Brain pericyte (primary cell): ENCODE measurements around the gene TGM3.
"Not testable (repeated sequence)": the region's sequence is repeated elsewhere in the genome, so short reads cannot be mapped to it uniquely, and the experiment has no call there.

Experiments
- DNase-seq: peaks from one replicate; pipeline ENCODE4 v3.0.0-alpha.2; 2012; ENCODE audit warnings: low read depth, low spot score

The TGM3 gene

DNA sequence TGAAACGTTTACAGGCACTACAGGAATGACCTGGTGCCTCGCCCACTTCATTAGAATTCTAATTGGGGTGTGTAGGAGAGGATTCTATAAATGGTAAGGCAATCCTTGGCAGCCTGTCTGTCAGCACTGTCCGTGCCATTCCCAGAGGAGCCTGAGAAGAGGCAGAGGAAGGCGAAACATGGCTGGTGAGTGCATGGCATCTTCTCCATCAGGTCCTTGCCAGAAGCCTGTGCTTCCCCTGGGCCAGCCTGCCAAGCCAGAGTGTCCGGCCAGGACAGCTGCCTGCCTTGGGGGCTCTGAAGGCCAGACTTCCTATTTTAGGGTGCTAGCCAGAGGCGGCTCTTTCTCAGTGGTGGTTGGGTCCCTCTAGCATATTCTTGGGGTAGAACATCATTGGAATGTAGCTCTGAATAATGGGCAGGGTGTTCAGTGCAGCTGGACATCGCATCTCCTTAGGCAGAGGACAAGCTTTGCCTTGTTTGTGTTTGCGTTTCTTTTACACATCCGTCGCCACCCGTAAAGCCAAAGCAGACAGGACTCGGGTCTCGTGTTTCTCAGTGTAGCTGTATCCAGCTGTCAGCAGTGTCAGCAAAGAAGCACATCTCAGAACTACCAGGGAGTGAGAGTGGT is at the start of gene TGM3:
Gene TGM3, plus strand, starts transcription at position 116 of the 630 bp plus-strand sequence. Its CDS starts 63 bp downstream, at position 179.
- no peak for DNase-seq

- no peak for DNase-seq
Measured at GRCh38 chr20:2246069-2246491, 49.7 kb upstream of the TGM3 start.

GRCh38 chr20:2248837-2249236 is 47.0 kb upstream of the TGM3 start:
- no peak for DNase-seq

- no peak for DNase-seq
Measured at GRCh38 chr20:2249935-2250334, 45.9 kb upstream of the TGM3 start.

- no peak for DNase-seq
Measured at GRCh38 chr20:2252419-2252997, 43.3 kb upstream of the TGM3 start.

GRCh38 chr20:2253256-2253655 is 42.5 kb upstream of the TGM3 start:
- no peak for DNase-seq

- DNase-seq = no peak
Measured at GRCh38 chr20:2254333-2254732, 41.5 kb upstream of the TGM3 start.

- DNase-seq = no peak
Measured at GRCh38 chr20:2255926-2256531, 39.8 kb upstream of the TGM3 start.

- DNase-seq = no peak
Measured at GRCh38 chr20:2259731-2260130, 36.1 kb upstream of the TGM3 start.

DNA sequence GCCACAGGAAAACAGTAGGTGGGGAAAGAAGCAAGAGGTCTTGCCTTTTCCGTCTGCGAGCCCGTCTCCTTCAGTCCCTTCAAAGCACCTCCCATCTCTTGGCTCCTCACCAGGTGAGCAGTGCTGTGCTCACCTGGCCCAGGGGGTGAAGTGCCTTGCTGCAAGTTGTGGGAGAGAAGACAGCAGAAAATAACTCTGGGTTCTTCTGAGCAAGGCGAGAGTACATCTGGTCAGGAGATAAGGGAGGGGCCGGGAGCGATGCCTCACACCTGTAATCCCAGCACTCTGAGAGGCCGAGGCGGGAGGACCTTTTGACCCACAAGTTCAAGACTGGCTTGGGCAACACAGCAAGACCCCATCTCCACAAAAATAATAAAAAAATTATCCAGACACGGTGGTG is 35.6 kb upstream of the TGM3 start:
- DNase-seq = no peak

DNA sequence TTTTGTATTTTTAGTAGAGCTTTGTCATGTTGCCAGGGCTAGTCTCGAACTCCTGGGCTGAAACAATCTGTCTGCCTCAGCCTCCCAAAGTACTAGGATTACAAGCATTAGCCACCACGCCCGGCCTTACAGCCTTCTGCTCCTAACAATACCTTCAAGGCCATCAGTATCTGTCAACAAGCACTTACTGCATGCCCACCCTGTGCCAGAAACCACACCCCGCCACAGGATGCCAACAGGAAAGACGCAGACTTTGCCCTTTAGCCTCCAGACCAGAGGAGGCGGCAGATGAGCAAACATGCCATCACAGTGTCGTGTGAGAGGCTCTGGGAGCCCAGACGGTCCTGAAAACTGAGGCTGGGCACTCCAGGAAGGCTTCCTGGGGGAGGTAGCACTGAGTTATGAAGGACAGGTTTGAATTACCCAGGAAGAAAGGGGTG is 34.7 kb upstream of the TGM3 start:
- no peak for DNase-seq

GRCh38 chr20:2261629-2262028 is 34.2 kb upstream of the TGM3 start:
- no peak for DNase-seq

DNA sequence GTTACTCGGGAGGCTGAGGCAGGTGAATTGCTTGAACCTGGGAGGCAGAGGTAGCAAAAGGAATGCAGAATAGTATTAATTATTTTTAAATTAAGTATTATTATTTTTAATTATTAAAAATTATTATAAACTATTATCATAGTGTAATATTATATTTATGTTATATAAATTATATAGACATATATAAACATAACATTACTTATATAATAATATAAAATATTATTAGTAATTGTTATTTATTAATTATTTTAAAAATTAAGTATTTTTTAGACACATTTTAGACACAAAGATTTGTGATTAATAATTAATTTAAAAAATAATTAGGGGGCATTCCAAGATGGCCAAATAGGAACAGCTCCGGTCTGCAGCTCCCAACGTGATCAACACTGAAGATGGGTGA is 31.7 kb upstream of the TGM3 start:
- no peak for DNase-seq

- DNase-seq = not testable (repeated sequence)
Measured at GRCh38 chr20:2264621-2265374, 31.0 kb upstream of the TGM3 start.

DNA sequence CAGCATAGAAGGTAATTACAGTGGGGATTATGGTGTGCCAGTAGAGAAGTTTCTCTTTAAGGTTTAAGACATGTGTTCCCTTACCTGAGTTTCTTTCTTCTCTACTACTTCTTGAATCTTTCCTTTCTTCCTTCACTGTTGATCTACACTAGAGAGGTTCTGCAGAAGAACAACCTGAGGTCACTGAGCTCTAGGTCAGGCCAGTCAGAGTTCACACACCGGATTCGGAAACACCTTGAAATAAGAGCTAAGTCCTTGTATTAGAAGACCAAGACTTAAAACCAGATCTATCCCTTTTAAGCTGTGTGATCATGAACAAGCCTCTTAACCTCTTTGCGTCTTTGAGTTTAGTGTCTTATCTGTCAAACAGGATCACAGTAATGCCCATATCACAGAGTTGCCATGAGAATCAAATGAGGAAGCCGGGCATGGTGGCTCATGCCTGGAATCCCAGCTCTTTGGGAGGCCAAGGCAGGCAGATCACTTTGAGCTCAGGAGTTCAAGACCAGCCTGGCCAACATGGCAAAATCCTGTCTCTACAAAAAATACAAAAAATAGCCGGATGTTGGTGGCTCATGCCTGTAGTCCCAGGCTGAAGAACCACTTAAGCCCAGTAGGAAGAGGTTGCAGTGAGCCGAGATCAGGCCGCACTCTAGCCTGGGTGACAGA is 22.0 kb upstream of the TGM3 start:
- DNase-seq = no peak

DNA sequence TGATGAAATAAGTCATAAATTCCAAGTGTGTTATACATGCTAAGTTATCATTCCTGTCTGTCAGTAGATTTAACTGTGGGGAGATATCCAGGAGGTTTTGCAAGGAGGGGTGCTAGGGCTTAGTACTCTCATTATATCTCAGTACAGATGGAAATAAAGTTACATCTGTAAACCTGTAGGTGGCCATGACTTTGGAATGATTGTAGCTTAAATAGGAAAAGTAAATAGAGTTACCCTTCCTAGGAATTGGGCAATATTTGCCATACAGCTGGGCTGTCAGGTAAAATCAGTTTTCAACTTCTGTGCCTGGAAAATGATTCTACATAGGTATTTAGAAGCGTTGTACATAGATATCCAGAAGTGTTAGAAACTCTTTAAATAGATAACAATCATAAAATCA is 19.8 kb upstream of the TGM3 start:
- no peak for DNase-seq

DNA sequence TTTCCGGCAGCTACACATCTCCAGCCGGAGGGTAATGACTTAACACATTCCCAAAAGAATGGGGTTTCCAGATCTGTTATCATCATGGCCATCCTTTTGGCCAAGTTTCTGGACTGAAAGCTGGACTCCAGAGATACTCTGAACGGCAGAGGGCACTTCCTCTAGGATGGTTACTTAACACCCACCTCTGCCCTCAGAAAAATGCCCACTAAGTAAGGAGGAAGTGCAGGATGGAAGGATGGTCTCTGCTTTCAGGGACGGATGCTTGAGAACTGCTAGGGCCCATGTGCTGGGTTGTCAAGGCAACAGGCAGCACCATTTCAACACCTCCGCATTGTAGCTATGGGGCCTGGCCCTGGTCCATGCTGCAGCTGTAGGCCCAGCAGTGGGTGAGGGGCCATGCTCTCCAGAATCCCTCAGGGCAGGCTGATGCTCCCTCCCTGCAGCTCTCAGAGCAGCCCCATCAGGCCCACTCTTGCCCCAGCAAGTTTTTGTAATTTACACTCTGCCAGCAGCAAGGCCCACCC is 16.5 kb upstream of the TGM3 start:
- DNase-seq = no peak

- no peak for DNase-seq
Measured at GRCh38 chr20:2280082-2280481, 15.7 kb upstream of the TGM3 start.

- DNase-seq = no peak
Measured at GRCh38 chr20:2281563-2281962, 14.2 kb upstream of the TGM3 start.

GRCh38 chr20:2282181-2282580 is 13.6 kb upstream of the TGM3 start:
- no peak for DNase-seq

DNA sequence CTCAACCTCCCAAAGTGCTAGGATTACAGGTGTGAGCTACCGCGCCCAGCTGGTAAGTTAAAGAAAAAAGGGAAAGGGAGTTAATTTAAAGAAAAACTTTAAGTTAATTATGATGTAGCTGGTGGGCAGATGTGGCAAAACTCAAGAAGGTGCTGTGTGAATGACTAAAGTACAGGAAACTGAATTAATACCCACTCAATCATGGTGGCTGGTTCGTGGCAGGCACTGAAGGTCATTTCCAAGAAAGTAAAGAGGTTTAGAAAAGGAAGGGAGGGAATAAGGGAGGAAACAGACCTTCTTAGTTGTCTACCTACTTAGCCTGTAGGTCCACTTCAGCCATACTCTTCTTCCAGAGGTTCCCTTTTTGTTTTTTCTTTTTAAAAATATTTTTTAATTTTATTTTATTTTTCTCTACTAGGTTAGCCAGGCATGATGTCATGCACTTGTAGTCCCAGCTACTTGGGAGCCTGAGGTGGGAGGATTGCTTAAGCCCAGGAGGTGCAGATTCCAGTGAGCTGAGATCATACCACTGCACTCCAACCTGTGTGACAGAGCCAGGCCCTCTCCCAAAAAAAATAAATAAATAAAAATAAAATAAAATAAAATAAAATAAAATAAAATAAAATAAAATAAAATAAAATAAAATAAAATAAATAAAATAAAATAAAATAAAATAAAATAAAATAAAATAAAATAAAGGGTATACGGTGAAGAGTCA is 11.9 kb upstream of the TGM3 start:
- DNase-seq = no peak
